OCI-LY3 (cell line): ENCODE data around the gene CPEB1.

Experiments
- H2AFZ ChIP-seq: fragments of 200-600, 300-600 bp; shearing (Covaris generic); 2 replicates; pipeline ENCODE4 v1.6.0; 2014; ENCODE audit warnings: antibody characterized with exemption, low read depth, low read length
- H3K27ac ChIP-seq: fragments of 200-600, 300-600 bp; sonication (generic); 2 replicates; pipeline ENCODE4 v1.5.1; 2014; ENCODE audit warnings: mild to moderate bottlenecking, low read length, moderate library complexity, mixed read lengths
- H3K27me3 ChIP-seq: fragments of 200-600, 300-600 bp; sonication (generic); 2 replicates; pipeline ENCODE4 v1.6.1; 2014; ENCODE audit warnings: low read depth, low read length, mixed read lengths
- H3K36me3 ChIP-seq: fragments of 200-600, 300-600 bp; sonication (generic); replicated peaks from 2 replicates; pipeline ENCODE3; 2014; ENCODE audit warnings: low read depth, low read length, mixed read lengths
- H3K4me1 ChIP-seq: fragments of 300-600, 200-600 bp; sonication (generic); 2 replicates; pipeline ENCODE4 v1.6.1; 2014; ENCODE audit warnings: low read length, mixed read lengths
- H3K4me2 ChIP-seq: fragments of 200-600, 300-600 bp; sonication (generic); 2 replicates; pipeline ENCODE4 v1.6.1; 2014; ENCODE audit warnings: low read length, mixed read lengths
- H3K4me3 ChIP-seq: fragments of 300-600, 200-600 bp; sonication (generic); 2 replicates; pipeline ENCODE4 v1.5.1; 2014; ENCODE audit warnings: antibody characterized with exemption, mild to moderate bottlenecking, low read length, moderate library complexity
- H3K79me2 ChIP-seq: fragments of 300-600, 200-600 bp; shearing (Covaris generic); 2 replicates; pipeline ENCODE4 v1.6.1; 2014; ENCODE audit warnings: mild to moderate bottlenecking, low read length, mixed read lengths
- H3K9ac ChIP-seq: fragments of 300-600, 200-600 bp; shearing (Covaris generic); 2 replicates; pipeline ENCODE4 v1.6.0; 2014; ENCODE audit warnings: mild to moderate bottlenecking, low read length, moderate library complexity
- H3K9me3 ChIP-seq: fragments of 200-600, 300-600 bp; shearing (Covaris generic); 2 replicates; pipeline ENCODE4 v1.6.1; 2014; ENCODE audit warnings: low read length, mixed read lengths; ENCODE audit not compliant: insufficient read depth
- H4K20me1 ChIP-seq: fragments of 200-600, 300-600 bp; sonication (generic); 2 replicates; pipeline ENCODE4 v1.6.1; 2016; ENCODE audit warnings: low read length, mixed read lengths; ENCODE audit not compliant: insufficient read depth
- CTCF ChIP-seq: fragments of 200-600, 300-600 bp; sonication (generic); IDR thresholded peaks from 2 replicates; pipeline ENCODE4 v1.5.1; 2014; ENCODE audit warnings: antibody characterized with exemption, low read length, low read depth
- EZH2phosphoT487 ChIP-seq: fragments of 200-600 bp; shearing (Covaris generic); IDR thresholded peaks from 2 replicates; pipeline ENCODE4 v1.6.1; 2018; ENCODE audit warnings: antibody characterized with exemption, mixed run types, low read depth

Gene CPEB1

GRCh38 chr15:82681371-82681770, 34.2 kb upstream of the CPEB1 start:
- no peaks in the 10 kb centered on the region for H3K27me3 ChIP-seq
- H3K4me1 ChIP-seq = no peaks in the 10 kb centered on the region
- no peak for TF ChIP-seq EZH2phosphoT487
- no peak for TF ChIP-seq CTCF
- no peak overlapping the region for H3K27ac ChIP-seq
- no peak overlapping the region for H3K4me2 ChIP-seq
- H3K9ac ChIP-seq = no peak overlapping the region
- no peaks in the 10 kb centered on the region for H3K9me3 ChIP-seq
- H2AFZ ChIP-seq = no peak overlapping the region
- H4K20me1 ChIP-seq = no peaks in the 10 kb centered on the region
- H3K79me2 ChIP-seq = no peaks in the 10 kb centered on the region
- no peak overlapping the region for H3K4me3 ChIP-seq
- no peaks in the 10 kb centered on the region for H3K36me3 ChIP-seq

- H3K4me2 ChIP-seq = no peak overlapping the region
- H3K9me3 ChIP-seq = no peaks in the 10 kb centered on the region
- no peak overlapping the region for H3K9ac ChIP-seq
- H4K20me1 ChIP-seq = no peaks in the 10 kb centered on the region
- no peaks in the 10 kb centered on the region for H3K27me3 ChIP-seq
- H3K4me3 ChIP-seq = no peak overlapping the region
- no peak for TF ChIP-seq EZH2phosphoT487
- no peak for TF ChIP-seq CTCF
- no peaks in the 10 kb centered on the region for H3K36me3 ChIP-seq
- H3K27ac ChIP-seq = no peak overlapping the region
- H3K4me1 ChIP-seq = no peaks in the 10 kb centered on the region
- no peaks in the 10 kb centered on the region for H3K79me2 ChIP-seq
- H2AFZ ChIP-seq = no peak overlapping the region
Observed at GRCh38 chr15:82680200-82681102, 33.3 kb upstream of the CPEB1 start.

- Histone ChIP-seq H3K4me2 (no peak overlapping the region), H3K27me3 (no peaks in the 10 kb centered on the region), H3K4me3 (no peak overlapping the region)
Observed at GRCh38 chr15:82679626-82680199, 32.5 kb upstream of the CPEB1 start.

More at GRCh38 chr15:82679626-82680199, 32.5 kb upstream of the CPEB1 start:
- TF ChIP-seq CTCF (no peak), EZH2phosphoT487 (no peak)
- Histone ChIP-seq H3K79me2 (no peaks in the 10 kb centered on the region), H3K36me3 (no peaks in the 10 kb centered on the region), H2AFZ (no peak overlapping the region), H3K9me3 (no peaks in the 10 kb centered on the region), H4K20me1 (no peaks in the 10 kb centered on the region), H3K4me1 (no peaks in the 10 kb centered on the region), H3K27ac (no peak overlapping the region), H3K9ac (no peak overlapping the region)
